ENCODE measurements around the gene CRIP1. TPM values are rescaled to one million over a fixed set of nuclear protein-coding genes. Genes with fewer than 3 reads are reported as not detected.

Gene CRIP1
- total RNA-seq, 1 donor from 2014 or later, result 106 TPM

DNA sequence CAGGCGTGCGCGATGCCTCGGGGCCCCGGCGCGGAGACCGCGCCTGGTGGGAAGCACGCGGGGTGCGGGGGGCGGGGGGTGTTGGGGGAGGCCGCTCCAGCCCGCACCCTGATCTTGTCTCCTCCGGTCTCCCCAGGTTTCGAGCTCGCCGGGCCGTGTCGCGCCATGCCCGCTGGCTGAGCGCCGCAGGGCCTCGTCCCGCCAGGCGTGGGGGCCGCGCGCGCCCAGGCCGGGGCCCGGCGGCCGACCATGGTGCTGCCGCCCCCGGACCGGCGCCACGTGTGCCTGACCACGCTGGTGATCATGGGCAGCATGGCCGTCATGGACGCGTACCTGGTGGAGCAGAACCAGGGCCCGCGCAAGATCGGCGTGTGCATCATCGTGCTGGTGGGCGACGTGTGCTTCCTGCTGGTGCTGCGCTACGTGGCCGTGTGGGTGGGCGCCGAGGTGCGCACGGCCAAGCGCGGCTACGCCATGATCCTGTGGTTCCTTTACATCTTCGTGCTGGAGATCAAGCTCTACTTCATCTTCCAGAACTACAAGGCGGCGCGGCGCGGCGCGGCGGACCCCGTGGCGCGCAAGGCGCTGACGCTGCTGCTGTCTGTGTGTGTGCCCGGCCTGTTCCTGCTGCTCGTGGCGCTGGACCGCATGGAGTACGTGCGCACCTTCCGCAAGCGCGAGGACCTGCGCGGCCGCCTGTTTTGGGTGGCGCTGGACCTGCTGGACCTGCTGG lies 42.1 kb downstream of the CRIP1 start:
- no peak overlapping the region for H3K27ac ChIP-seq
- H3K4me3 ChIP-seq, result peak overlapping the region; percentile 69 to 91
- peaks cover 12 to 21% of the 10 kb centered on the region in 2 donors for H3K4me1 ChIP-seq
- H3K36me3 ChIP-seq, result no peaks in the 10 kb centered on the region
- TF ChIP-seq, protein P1, sequence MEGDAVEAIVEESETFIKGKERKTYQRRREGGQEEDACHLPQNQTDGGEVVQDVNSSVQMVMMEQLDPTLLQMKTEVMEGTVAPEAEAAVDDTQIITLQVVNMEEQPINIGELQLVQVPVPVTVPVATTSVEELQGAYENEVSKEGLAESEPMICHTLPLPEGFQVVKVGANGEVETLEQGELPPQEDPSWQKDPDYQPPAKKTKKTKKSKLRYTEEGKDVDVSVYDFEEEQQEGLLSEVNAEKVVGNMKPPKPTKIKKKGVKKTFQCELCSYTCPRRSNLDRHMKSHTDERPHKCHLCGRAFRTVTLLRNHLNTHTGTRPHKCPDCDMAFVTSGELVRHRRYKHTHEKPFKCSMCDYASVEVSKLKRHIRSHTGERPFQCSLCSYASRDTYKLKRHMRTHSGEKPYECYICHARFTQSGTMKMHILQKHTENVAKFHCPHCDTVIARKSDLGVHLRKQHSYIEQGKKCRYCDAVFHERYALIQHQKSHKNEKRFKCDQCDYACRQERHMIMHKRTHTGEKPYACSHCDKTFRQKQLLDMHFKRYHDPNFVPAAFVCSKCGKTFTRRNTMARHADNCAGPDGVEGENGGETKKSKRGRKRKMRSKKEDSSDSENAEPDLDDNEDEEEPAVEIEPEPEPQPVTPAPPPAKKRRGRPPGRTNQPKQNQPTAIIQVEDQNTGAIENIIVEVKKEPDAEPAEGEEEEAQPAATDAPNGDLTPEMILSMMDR (IDR thresholded peaks at IDR 0.05), result no peak
- H3K9me3 ChIP-seq, result no peaks in the 10 kb centered on the region
- H3K27me3 ChIP-seq, result no peaks in the 10 kb centered on the region
- intact Hi-C loops (cut with DNase I), result loop anchor here (1.0 to 5.0 kb wide), 3 partner anchors 158 to 436 kb away; no protein-coding TSS in a partner anchor
- no peak for DNase-seq (ENCODE audit: low spot score in 2 of 2)

GRCh38 chr14:105529319-105529568 lies 42.6 kb downstream of the CRIP1 start:
- TF ChIP-seq, protein P1 (IDR thresholded peaks at IDR 0.05), result no peak
- H3K9me3 ChIP-seq, result no peaks in the 10 kb centered on the region
- no peak overlapping the region for H3K27ac ChIP-seq
- no peaks in the 10 kb centered on the region for H3K36me3 ChIP-seq
- H3K4me3 ChIP-seq, result peak overlapping the region; percentile 69 to 91
- H3K27me3 ChIP-seq, result no peaks in the 10 kb centered on the region
- DNase-seq (ENCODE audit: low spot score in 2 of 2), result no peak
- intact Hi-C loops (cut with DNase I), result loop anchor here (2.0 to 5.0 kb wide), 2 partner anchors 326 to 437 kb away; no protein-coding TSS in a partner anchor
- peaks cover 12 to 21% of the 10 kb centered on the region in 2 donors for H3K4me1 ChIP-seq

DNA sequence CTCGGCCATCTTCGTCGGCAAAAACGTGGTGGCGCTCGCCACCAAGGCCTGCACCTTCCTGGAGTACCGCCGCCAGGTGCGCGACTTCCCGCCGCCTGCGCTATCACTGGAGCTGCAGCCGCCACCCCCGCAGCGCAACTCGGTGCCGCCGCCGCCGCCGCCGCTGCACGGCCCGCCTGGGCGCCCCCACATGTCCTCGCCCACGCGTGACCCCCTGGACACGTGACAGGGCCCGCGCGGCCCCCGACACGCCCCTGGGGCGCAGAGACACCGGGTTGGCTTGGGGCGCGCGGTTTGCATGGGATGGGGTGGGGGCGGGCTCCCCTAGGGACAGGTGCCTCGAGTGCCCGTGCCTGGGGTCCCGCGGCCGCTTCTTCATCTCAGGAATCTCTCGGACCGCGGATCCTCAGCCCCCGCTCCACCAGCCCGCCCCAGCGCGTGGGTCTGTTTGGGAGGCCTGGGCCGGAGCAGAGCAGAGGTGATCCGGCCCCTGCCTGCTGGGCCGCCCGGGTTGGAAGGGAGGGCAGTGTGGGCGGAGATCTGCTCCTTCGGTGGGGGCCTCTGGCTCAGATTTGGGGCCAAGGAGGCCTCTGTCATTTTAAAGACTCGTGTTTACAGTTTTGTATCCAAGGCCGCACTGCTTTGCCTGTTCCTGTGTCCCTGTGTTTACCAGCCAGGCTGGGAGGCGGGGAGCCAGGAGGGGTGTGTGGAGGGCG lies 43.0 kb downstream of the CRIP1 start:
- H3K27ac ChIP-seq, result no peak overlapping the region
- no peaks in the 10 kb centered on the region for H3K36me3 ChIP-seq
- intact Hi-C loops (cut with DNase I), result loop anchor here (2.0 to 5.0 kb wide), 2 partner anchors 327 to 437 kb away; no protein-coding TSS in a partner anchor
- no peaks in the 10 kb centered on the region for H3K27me3 ChIP-seq
- no peak for DNase-seq (ENCODE audit: low spot score in 2 of 2)
- TF ChIP-seq, protein P1 (IDR thresholded peaks at IDR 0.05), result no peak
- H3K9me3 ChIP-seq, result no peaks in the 10 kb centered on the region
- peaks cover 12 to 21% of the 10 kb centered on the region in 2 donors for H3K4me1 ChIP-seq
- H3K4me3 ChIP-seq, result peak overlapping the region; percentile 69 to 91

GRCh38 chr14:105530285-105531087 lies 43.8 kb downstream of the CRIP1 start:
- DNase-seq (ENCODE audit: low spot score in 2 of 2), result no peak
- TF ChIP-seq, protein P1 (IDR thresholded peaks at IDR 0.05), result no peak
- H3K4me1 ChIP-seq, result peaks cover 12 to 21% of the 10 kb centered on the region in 2 donors

DNA sequence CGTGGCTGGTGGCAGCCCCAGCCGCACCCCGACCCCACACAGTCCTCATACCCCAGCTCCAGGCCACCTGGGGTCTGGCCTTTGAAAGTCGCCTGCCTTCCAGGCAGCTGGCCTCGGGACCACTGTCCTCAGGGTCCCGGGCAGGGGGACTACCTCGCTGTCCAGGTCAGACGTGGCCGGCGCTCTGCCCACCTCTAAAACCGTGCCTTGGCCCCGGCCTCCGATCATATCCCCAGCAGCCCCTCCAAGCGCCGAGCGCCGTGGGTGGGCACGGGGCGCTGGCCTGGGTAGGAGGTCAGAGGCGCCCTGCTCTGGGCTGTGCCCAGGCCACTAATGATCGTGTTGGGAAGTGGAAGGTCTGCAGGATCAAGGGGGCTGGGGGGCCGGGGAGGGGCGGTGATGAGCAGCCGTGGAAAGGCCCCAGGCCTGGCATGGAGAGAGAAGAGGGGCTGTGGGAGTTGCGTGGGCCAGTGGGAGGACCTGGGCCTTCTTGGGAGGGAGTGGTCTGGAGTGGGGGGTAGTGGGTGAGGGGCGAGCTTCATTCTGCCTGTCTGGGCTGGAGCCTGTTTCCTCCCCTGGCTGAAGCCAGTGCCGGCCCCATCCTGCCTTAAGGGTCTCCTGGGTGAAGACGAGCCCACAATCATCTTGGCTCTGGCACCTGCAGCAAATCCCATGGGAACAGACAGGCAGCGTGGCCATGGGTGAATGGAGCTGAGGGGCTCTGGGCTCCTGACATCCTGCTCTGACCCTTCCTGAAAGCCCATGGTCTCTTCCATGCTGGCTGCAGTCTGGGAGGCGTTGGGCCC lies 44.6 kb downstream of the CRIP1 start:
- Histone ChIP-seq H3K27ac (no peak overlapping the region), H3K4me1 (peaks cover 12 to 21% of the 10 kb centered on the region in 2 donors), H3K36me3 (no peaks in the 10 kb centered on the region), H3K4me3 (no peak overlapping the region), H3K27me3 (no peaks in the 10 kb centered on the region), H3K9me3 (no peaks in the 10 kb centered on the region)
- no peak for DNase-seq (ENCODE audit: low spot score in 2 of 2)
- TF ChIP-seq, protein P1 (IDR thresholded peaks at IDR 0.05), result no peak
- intact Hi-C loops (cut with DNase I), result no loop called here

More at GRCh38 chr14:105530285-105531087, 43.8 kb downstream of the CRIP1 start:
- Histone ChIP-seq H3K4me3 (no peak overlapping the region), H3K36me3 (no peaks in the 10 kb centered on the region), H3K27ac (no peak overlapping the region), H3K27me3 (no peaks in the 10 kb centered on the region), H3K9me3 (no peaks in the 10 kb centered on the region)
- intact Hi-C loops (cut with DNase I), result no loop called here

All from ascending aorta (tissue), 2 donors.